HG02981 (cell line): ENCODE data around the gene CCDC57.
A peak's percentile ranks its signal among the peaks of the same experiment; 100 is the strongest.
"Not testable (repeated sequence)": the region's sequence is repeated elsewhere in the genome, so short reads cannot be mapped to it uniquely, and the experiment has no call there.

Source experiments
- ATAC-seq: cut with Tn5 transposase; IDR thresholded peaks from one replicate; pipeline ENCODE4 v1.9.1; 2021; ENCODE audit warnings: mild to moderate bottlenecking, moderate library complexity; ENCODE audit not compliant: unreplicated experiment

The CCDC57 gene

GRCh38 chr17:82226146-82226808, 13.6 kb upstream of the CCDC57 start:
- no peak for ATAC-seq

- ATAC-seq: no peak
Observed at GRCh38 chr17:82225368-82226029, 12.9 kb upstream of the CCDC57 start.

GRCh38 chr17:82224666-82225065, 12.0 kb upstream of the CCDC57 start:
- ATAC-seq: no peak

GRCh38 chr17:82223517-82223916, 10.9 kb upstream of the CCDC57 start:
- no peak for ATAC-seq

- no peak for ATAC-seq
Observed at GRCh38 chr17:82222816-82223215, 10.2 kb upstream of the CCDC57 start.

- ATAC-seq: no peak
Observed at GRCh38 chr17:82221341-82221902, 8.8 kb upstream of the CCDC57 start.

GRCh38 chr17:82219753-82220709, 7.4 kb upstream of the CCDC57 start:
- ATAC-seq: no peak

GRCh38 chr17:82219083-82219482, 6.4 kb upstream of the CCDC57 start:
- ATAC-seq: no peak

GRCh38 chr17:82218349-82219075, 5.9 kb upstream of the CCDC57 start:
- no peak for ATAC-seq

GRCh38 chr17:82217530-82218204, 5.0 kb upstream of the CCDC57 start:
- no peak for ATAC-seq

- ATAC-seq: no peak
Observed at GRCh38 chr17:82217120-82217529, 4.5 kb upstream of the CCDC57 start.

- no peak for ATAC-seq
Observed at GRCh38 chr17:82216301-82217119, 3.9 kb upstream of the CCDC57 start.

- no peak for ATAC-seq
Observed at GRCh38 chr17:82215972-82216300, 3.3 kb upstream of the CCDC57 start.

- no peak for ATAC-seq
Observed at GRCh38 chr17:82215095-82215971, 2.7 kb upstream of the CCDC57 start.

- no peak for ATAC-seq
Observed at GRCh38 chr17:82214012-82214628, 1.5 kb upstream of the CCDC57 start.

GRCh38 chr17:82213251-82214011, 789 bp upstream of the CCDC57 start:
- peak; percentile 11 for ATAC-seq

GRCh38 chr17:82210655-82211054, 2.0 kb downstream of the CCDC57 start:
- ATAC-seq: not testable (repeated sequence)
